Measurements from ENCODE around the gene PANX1. TPM values are rescaled to one million over a fixed set of nuclear protein-coding genes. Genes with fewer than 3 reads are reported as not detected.

PANX1 gene
- total RNA-seq, 1 donor from 2014 or later, result 17.0 TPM

GRCh38 chr11:94133752-94134151 lies 5.1 kb downstream of the PANX1 start:
- Histone ChIP-seq H3K4me1 (peaks cover 59% of the 10 kb centered on the region), H3K27ac (no peak overlapping the region)

GRCh38 chr11:94134651-94135512 lies 6.2 kb downstream of the PANX1 start:
- H3K27ac ChIP-seq, result peak overlapping the region; percentile 62
- intact Hi-C loops (cut with DNase I), result no loop called here
- no peak overlapping the region for H3K4me3 ChIP-seq
- H3K27me3 ChIP-seq (ENCODE audit: low read depth), result no peaks in the 10 kb centered on the region
- peak; percentile 34 to 61 for ATAC-seq
- H3K9me3 ChIP-seq, result no peaks in the 10 kb centered on the region
- no peak for DNase-seq
- no peaks in the 10 kb centered on the region for H3K36me3 ChIP-seq
- H3K4me1 ChIP-seq, result peaks cover 59% of the 10 kb centered on the region
- no peak for TF ChIP-seq CTCF (IDR thresholded peaks at IDR 0.05)

More at GRCh38 chr11:94133752-94134151, 5.1 kb downstream of the PANX1 start:
- H3K27me3 ChIP-seq (ENCODE audit: low read depth), result no peaks in the 10 kb centered on the region
- no peak overlapping the region for H3K4me3 ChIP-seq
- no peak for ATAC-seq
- no peaks in the 10 kb centered on the region for H3K36me3 ChIP-seq
- H3K9me3 ChIP-seq, result no peaks in the 10 kb centered on the region
- TF ChIP-seq CTCF (IDR thresholded peaks at IDR 0.05), result no peak
- DNase-seq, result no peak
- intact Hi-C loops (cut with DNase I), result no loop called here

- no peak overlapping the region for H3K27ac ChIP-seq
- ATAC-seq (no peak), DNase-seq (no peak)
- H3K9me3 ChIP-seq, result no peaks in the 10 kb centered on the region
- H3K36me3 ChIP-seq, result no peaks in the 10 kb centered on the region
- intact Hi-C loops (cut with DNase I), result no loop called here
- H3K4me3 ChIP-seq, result no peak overlapping the region
- H3K27me3 ChIP-seq (ENCODE audit: low read depth), result no peaks in the 10 kb centered on the region
- peaks cover 48% of the 10 kb centered on the region for H3K4me1 ChIP-seq
- no peak for TF ChIP-seq CTCF (IDR thresholded peaks at IDR 0.05)
Observed at GRCh38 chr11:94139416-94139815, 10.8 kb downstream of the PANX1 start.

- Histone ChIP-seq H3K27ac (no peak overlapping the region), H3K4me3 (no peak overlapping the region), H3K9me3 (no peaks in the 10 kb centered on the region), H3K27me3 (ENCODE audit: low read depth) (no peaks in the 10 kb centered on the region), H3K4me1 (peaks cover 40% of the 10 kb centered on the region), H3K36me3 (no peaks in the 10 kb centered on the region)
- ATAC-seq (no peak), DNase-seq (no peak)
- no peak for TF ChIP-seq CTCF (IDR thresholded peaks at IDR 0.05)
- intact Hi-C loops (cut with DNase I), result no loop called here
Observed at GRCh38 chr11:94140154-94140655, 11.6 kb downstream of the PANX1 start.

- Histone ChIP-seq H3K4me3 (no peak overlapping the region), H3K4me1 (peaks cover 30% of the 10 kb centered on the region), H3K27me3 (ENCODE audit: low read depth) (no peaks in the 10 kb centered on the region), H3K36me3 (no peaks in the 10 kb centered on the region), H3K9me3 (no peaks in the 10 kb centered on the region), H3K27ac (no peak overlapping the region)
- intact Hi-C loops (cut with DNase I), result no loop called here
- DNase-seq, result no peak
- ATAC-seq, result peak in 1 of 2 donors; percentile 37
- no peak for TF ChIP-seq CTCF (IDR thresholded peaks at IDR 0.05)
Observed at GRCh38 chr11:94141511-94142307, 13.1 kb downstream of the PANX1 start.

Measured in lower lobe of right lung (tissue), 2 donors.